GM10248 (cell line): Measurements from ENCODE around the gene TRIM68.

ENCODE experiments used
- CTCF ChIA-PET: fragments of 300-600 bp; sonication (Branson Sonifier 250); formaldehyde crosslinking; extraction: SDS; loops from one replicate; lab custom pipeline; 2021; ENCODE audit warnings: antibody characterized with exemption; lab: Yijun Ruan, JAX
- POLR2A ChIA-PET: fragments of 350-650 bp; sonication (Branson Sonifier 250); formaldehyde crosslinking; extraction: SDS; loops from one replicate; lab custom pipeline; 2020; ENCODE audit warnings: antibody characterized with exemption; lab: Yijun Ruan, JAX
- DNase-seq: peaks from one replicate; pipeline ENCODE4 v3.0.0; 2012; ENCODE audit errors: extremely low spot score
- CTCF ChIP-seq: IDR thresholded peaks from 2 replicates; pipeline ENCODE4 v1.5.1; 2012; ENCODE audit warnings: mild to moderate bottlenecking, low read depth; ENCODE audit errors: extremely low read depth, missing control alignments, control extremely low read depth

Gene TRIM68

GRCh38 chr11:4589017-4589416, 19.0 kb downstream of the TRIM68 start:
- DNase-seq, result no peak
- POLR2A ChIA-PET, result no interaction called here
- CTCF ChIA-PET, result no interaction called here
- no peak for TF ChIP-seq CTCF

GRCh38 chr11:4581443-4581842, 26.6 kb downstream of the TRIM68 start, which contains the start of gene OR52I2:
TSS of gene OR52I2 (plus strand) at chr11:4581743.
- TF ChIP-seq CTCF, result no peak
- ChIA-PET CTCF (no interaction called here), POLR2A (no interaction called here)

GRCh38 chr11:4580124-4580523, 27.9 kb downstream of the TRIM68 start:
- no peak for TF ChIP-seq CTCF
- DNase-seq, result no peak
- CTCF ChIA-PET, result no interaction called here
- POLR2A ChIA-PET, result no interaction called here

More at GRCh38 chr11:4581443-4581842, 26.6 kb downstream of the TRIM68 start, which contains the start of gene OR52I2:
- no peak for DNase-seq

- ChIA-PET POLR2A (no interaction called here), CTCF (interaction anchor here (1.1 kb wide), 1 partner anchor 12 kb away, joined by 3 read pairs; no protein-coding TSS in a partner anchor)
- no peak for DNase-seq
- TF ChIP-seq CTCF, result no peak
Observed at GRCh38 chr11:4578624-4579023, 29.4 kb downstream of the TRIM68 start.

- no peak for DNase-seq
- POLR2A ChIA-PET, result no interaction called here
- CTCF ChIA-PET, result interaction anchor here (1.1 to 1.4 kb wide), 5 partner anchors 11 to 39 kb away, joined by 3 to 4 read pairs (median 4); no protein-coding TSS in a partner anchor
- no peak for TF ChIP-seq CTCF
Observed at GRCh38 chr11:4577761-4578160, 30.3 kb downstream of the TRIM68 start.

GRCh38 chr11:4576880-4577279, 31.2 kb downstream of the TRIM68 start:
- CTCF ChIA-PET, result interaction anchor here (1.2 to 1.4 kb wide), 4 partner anchors 10 to 38 kb away, joined by 3 to 4 read pairs (median 4); no protein-coding TSS in a partner anchor
- TF ChIP-seq CTCF, result no peak
- no peak for DNase-seq
- POLR2A ChIA-PET, result no interaction called here

- ChIA-PET POLR2A (no interaction called here), CTCF (no interaction called here)
- TF ChIP-seq CTCF, result no peak
- no peak for DNase-seq
Observed at GRCh38 chr11:4569075-4569474, 39.0 kb downstream of the TRIM68 start.
